Heart left ventricle (tissue), 16 donors: ENCODE results near the gene OSMR. TPM values are rescaled to one million over a fixed set of nuclear protein-coding genes. Genes with fewer than 3 reads are reported as not detected.

Source experiments
- ATAC-seq, 4 donors: fragments of 200-7000 bp; cut with Tn5 transposase; one replicate each; pipeline ENCODE4 v1.9.1; 2020 to 2022; ENCODE audit warnings: moderate library complexity in 4 of 4, mild to moderate bottlenecking in 3 of 4, moderate number of reproducible peaks in 1 of 4
- DNase-seq, 5 donors: peaks; one replicate each; pipeline ENCODE4 v3.0.0-alpha.2; 2020
- H3K27ac ChIP-seq, 12 donors: fragments of 200-600 bp; sonication (generic) in 4 of 12; one replicate each; pipeline versions ENCODE4 v1.5.0 to v1.8.0; 2016 to 2022; ENCODE audit warnings: mild to moderate bottlenecking in 2 of 12
- H3K27me3 ChIP-seq, 9 donors: fragments of 200-600 bp; sonication (generic) in 2 of 9; one replicate each; pipeline versions ENCODE4 v1.5.1 to v1.8.0; 2016 to 2022; ENCODE audit warnings: mild to moderate bottlenecking in 3 of 9
- H3K36me3 ChIP-seq, 9 donors: fragments of 200-600 bp; sonication (generic) in 2 of 9; one replicate each; pipeline versions ENCODE4 v1.5.0 to v1.8.0; 2018 to 2022; ENCODE audit warnings: mild to moderate bottlenecking in 2 of 9
- H3K4me1 ChIP-seq, 12 donors: fragments of 200-600 bp; sonication (generic) in 4 of 12; one replicate each; pipeline versions ENCODE4 v1.5.0 to v1.8.0; 2016 to 2022; ENCODE audit warnings: mild to moderate bottlenecking in 3 of 12
- H3K4me3 ChIP-seq, 12 donors: fragments of 200-600 bp; sonication (generic) in 4 of 12; one replicate each; pipeline versions ENCODE4 v1.5.0 to v1.8.0; 2017 to 2022; ENCODE audit warnings: mild to moderate bottlenecking in 9 of 12, moderate library complexity in 4 of 12
- H3K9me3 ChIP-seq, 12 donors: fragments of 200-600 bp; sonication (generic) in 4 of 12; one replicate each; pipeline versions ENCODE4 v1.5.0 to v1.8.0; 2016 to 2022; ENCODE audit warnings: mild to moderate bottlenecking in 1 of 12
- POLR2A ChIP-seq, 2 donors: fragments of 450-650 bp; IDR thresholded peaks; one replicate each; pipeline ENCODE4 v1.6.1; 2017; ENCODE audit warnings: antibody characterized with exemption in 2 of 2, mild to moderate bottlenecking in 2 of 2, moderate library complexity in 2 of 2
- WGBS, 4 donors: extraction: QIAGEN DNeasy Blood & Tissue Kit in 2 of 4; methylation state at CpG; one replicate each; pipeline versions ENCODE4 v1.1.5 to v1.1.7; 2013 to 2018; 5-methylcytosine and 5-hydroxymethylcytosine counted together
- intact Hi-C, 10 donors: fragments of 100-400 bp; cut with DNase I; formaldehyde crosslinking; loops; one replicate each; pipeline versions ENCODE4 v1.11.1 to v1.14.2; 2022
- polyA plus RNA-seq, 2 donors: library from polyadenylated mRNA; stranded (reverse); fragments of 200-250 nt; gene quantifications; one replicate each; pipeline ENCODE4 v1.2.3, GENCODE V29; 2013
- total RNA-seq, 9 donors: library from RNA; depleted of rRNA in 2 of 9; stranded (reverse); fragments of >200 nt in 2 of 9; fragmentation: NEBNext Ultra II Directional in 3 of 9; extraction: Animal tissue kit (Norgen Biotek cat#: 25700) in 3 of 9; gene quantifications; one replicate each; pipeline versions ENCODE4 v1.1.0 to v1.2.4, GENCODE V29; 2016 to 2023
- TF ChIP-seq, protein P1 (sequence below), 12 donors: fragments of 200-600 bp; sonication (generic) in 4 of 12; IDR thresholded peaks; one replicate each; pipeline versions ENCODE4 v1.5.0 to v1.8.0; 2018 to 2022; ENCODE audit warnings: antibody characterized with exemption in 12 of 12, mild to moderate bottlenecking in 5 of 12
- donor health status: ischemic (EF 13 %, LVEDD 7.1; RV severe dilation, severe dysfunction).
- donor health status: healthy with polysubstance abuse.
- donor health status: DM: no; HTN: yes; CAD: no.
- donor health status: DM: no; HTN: no; CAD: no.
- donor health status: ischemic (EF 25% LVEDD 6.9; RV normal size, moderate dysfunction).
- donor health status: ischemic (EF 25% LVEDD 5.7; RV mildly dilated, moderate dysfunction).
- donor health status: healthy.
- donor health status: DM: yes; HTN: yes; CAD: no.
- donor health status: ischemic (EF 35%, LVEDD 5.7; RV mildly dilated, moderate dysfunction).
- donor health status: nonischemic (EF 11% LVEDD 7.7; RV severe dilation, severe dysfunction).
- donor health status: DM: yes; HTN: yes; CAD: no.
- donor health status: PGD.
- donor health status: ischemic (EF 29% LVEDD 5.4; RV normal size, mild dysfunction).
- donor health status: nonischemic (EF 23%, LVEDD 6.1; RV moderate dilation, normal function).

OSMR gene
- total and polyA plus RNA-seq, 11 donors, result 4.2 to 39.2 (median 12.0) TPM

DNA sequence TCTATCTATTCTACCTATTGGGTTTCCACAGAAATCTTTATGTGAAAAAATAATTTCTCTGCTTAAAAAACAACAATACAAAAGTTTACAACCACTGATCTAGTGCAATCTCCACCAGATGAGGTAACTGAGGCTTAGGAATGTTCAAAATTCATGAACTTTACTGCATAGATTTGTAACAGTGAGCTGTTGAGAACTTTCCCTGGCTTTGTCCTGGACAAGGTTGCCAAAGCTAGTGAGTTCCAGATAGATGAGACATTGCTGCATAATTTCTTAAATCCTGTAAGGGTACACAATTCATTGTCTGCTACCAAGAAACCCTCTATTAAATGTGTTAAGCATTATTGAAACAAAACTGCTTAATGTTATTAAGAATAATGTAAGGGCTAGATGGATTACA is 102.7 kb downstream of the OSMR start:
- Histone ChIP-seq H3K36me3 (peaks cover 3 to 100% (median 100%) of the 10 kb centered on the region in 9 donors), H3K9me3 (no peaks in the 10 kb centered on the region), H3K27ac (no peak overlapping the region), H3K4me3 (no peak overlapping the region), H3K4me1 (no peaks in the 10 kb centered on the region), H3K27me3 (no peaks in the 10 kb centered on the region)
- DNase-seq, result no peak
- intact Hi-C loops, result no loop called here
- TF ChIP-seq, protein P1, sequence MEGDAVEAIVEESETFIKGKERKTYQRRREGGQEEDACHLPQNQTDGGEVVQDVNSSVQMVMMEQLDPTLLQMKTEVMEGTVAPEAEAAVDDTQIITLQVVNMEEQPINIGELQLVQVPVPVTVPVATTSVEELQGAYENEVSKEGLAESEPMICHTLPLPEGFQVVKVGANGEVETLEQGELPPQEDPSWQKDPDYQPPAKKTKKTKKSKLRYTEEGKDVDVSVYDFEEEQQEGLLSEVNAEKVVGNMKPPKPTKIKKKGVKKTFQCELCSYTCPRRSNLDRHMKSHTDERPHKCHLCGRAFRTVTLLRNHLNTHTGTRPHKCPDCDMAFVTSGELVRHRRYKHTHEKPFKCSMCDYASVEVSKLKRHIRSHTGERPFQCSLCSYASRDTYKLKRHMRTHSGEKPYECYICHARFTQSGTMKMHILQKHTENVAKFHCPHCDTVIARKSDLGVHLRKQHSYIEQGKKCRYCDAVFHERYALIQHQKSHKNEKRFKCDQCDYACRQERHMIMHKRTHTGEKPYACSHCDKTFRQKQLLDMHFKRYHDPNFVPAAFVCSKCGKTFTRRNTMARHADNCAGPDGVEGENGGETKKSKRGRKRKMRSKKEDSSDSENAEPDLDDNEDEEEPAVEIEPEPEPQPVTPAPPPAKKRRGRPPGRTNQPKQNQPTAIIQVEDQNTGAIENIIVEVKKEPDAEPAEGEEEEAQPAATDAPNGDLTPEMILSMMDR (IDR thresholded peaks at IDR 0.05), result no peak
- no peak for TF ChIP-seq POLR2A (IDR thresholded peaks at IDR 0.05)
- ATAC-seq, result no peak

DNA sequence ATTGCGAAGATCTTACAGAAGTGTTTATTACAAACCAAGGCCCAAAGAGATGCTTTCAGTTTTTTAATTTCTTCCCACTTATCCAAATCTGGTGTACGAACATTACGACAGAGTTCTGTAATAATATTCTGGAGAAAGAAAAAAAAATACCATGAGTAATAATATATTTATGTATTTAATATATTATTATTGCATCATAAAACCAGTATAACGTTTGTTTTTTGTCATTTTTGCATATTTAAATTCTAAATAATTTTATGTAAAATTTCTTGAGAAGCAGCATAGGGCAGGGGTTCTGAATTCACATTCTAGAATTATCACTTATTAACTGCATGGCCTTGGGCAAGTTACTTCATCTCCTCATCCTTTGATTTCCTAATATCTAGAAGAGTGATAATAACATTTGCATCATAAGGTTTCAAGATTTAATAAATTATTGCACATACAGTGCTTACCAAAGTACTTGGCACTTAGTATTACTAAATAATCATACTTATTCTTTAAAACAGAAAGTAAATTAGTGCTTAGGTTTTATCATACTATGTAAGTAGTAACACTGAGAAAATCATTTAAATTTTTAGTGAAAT is 107.7 kb downstream of the OSMR start:
- Histone ChIP-seq H3K4me1 (no peaks in the 10 kb centered on the region), H3K4me3 (no peak overlapping the region), H3K27ac (no peak overlapping the region), H3K36me3 (peaks cover 0 to 100% (median 100%) of the 10 kb centered on the region in 9 donors), H3K27me3 (no peaks in the 10 kb centered on the region), H3K9me3 (no peaks in the 10 kb centered on the region)
- TF ChIP-seq POLR2A (IDR thresholded peaks at IDR 0.05), result no peak
- TF ChIP-seq, protein P1 (IDR thresholded peaks at IDR 0.05), result no peak
- no peak for DNase-seq
- WGBS, 4 donors, result 90 to 95% (median 92%) methylated on average over 4 of the region's 4 CpGs
- intact Hi-C loops, result no loop called here
- ATAC-seq, result no peak

DNA sequence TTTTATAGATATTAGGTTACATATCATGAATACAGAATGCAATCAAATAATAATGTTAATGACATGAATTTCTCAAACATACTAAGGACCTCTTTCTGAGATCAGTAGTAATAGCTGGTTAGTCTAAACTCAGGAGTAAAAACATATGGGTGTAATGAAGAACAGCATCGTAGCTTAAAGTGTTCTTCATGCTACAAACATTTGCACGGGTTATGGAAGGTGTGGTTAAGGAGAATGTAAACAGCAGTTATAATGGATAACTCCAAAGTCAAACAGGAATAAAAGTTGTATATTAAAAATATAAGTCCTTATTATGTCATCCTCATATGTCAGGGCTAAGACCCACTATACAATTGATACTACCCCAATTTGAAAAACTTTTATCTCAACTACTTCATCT is 115.9 kb downstream of the OSMR start:
- H3K4me3 ChIP-seq, result no peak overlapping the region
- no peak for ATAC-seq
- WGBS, 4 donors, result 91 to 98% (median 95%) methylated on average over 2 of the region's 2 CpGs
- intact Hi-C loops, result no loop called here
- peaks cover 0 to 100% (median 97%) of the 10 kb centered on the region in 9 donors for H3K36me3 ChIP-seq
- DNase-seq, result no peak
- H3K9me3 ChIP-seq, result no peaks in the 10 kb centered on the region
- H3K27ac ChIP-seq, result no peak overlapping the region
- no peak for TF ChIP-seq POLR2A (IDR thresholded peaks at IDR 0.05)
- TF ChIP-seq, protein P1 (IDR thresholded peaks at IDR 0.05), result no peak
- no peaks in the 10 kb centered on the region for H3K27me3 ChIP-seq
- H3K4me1 ChIP-seq, result no peaks in the 10 kb centered on the region

DNA sequence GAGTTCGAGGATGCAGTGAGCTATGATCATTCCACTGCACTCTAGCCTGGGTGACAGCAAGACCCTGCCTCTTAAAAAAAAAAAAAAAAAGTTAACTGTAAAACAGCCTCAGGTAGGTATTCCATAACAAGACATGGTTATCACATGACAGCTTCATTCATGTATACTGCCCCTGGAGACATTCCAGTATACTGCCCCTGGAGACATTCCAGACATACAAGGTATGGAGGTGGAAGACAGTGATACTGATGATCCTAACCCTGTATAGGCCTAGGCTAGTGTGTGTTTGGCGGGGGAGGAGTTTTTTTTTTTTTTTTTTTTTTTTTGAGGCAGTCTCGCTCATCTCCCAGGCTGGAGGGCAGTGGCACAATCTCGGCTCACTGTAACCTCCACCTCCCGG is 122.9 kb downstream of the OSMR start:
- Histone ChIP-seq H3K27ac (no peak overlapping the region), H3K9me3 (no peaks in the 10 kb centered on the region), H3K27me3 (no peaks in the 10 kb centered on the region), H3K4me1 (no peaks in the 10 kb centered on the region), H3K36me3 (peaks cover 0 to 100% (median 87%) of the 10 kb centered on the region in 9 donors), H3K4me3 (no peak overlapping the region)
- intact Hi-C loops, result no loop called here
- 96 to 98% (median 97%) methylated on average over 5 of the region's 5 CpGs for WGBS, 4 donors
- DNase-seq (no peak), ATAC-seq (no peak)
- no peak for TF ChIP-seq POLR2A (IDR thresholded peaks at IDR 0.05)
- TF ChIP-seq, protein P1 (IDR thresholded peaks at IDR 0.05), result no peak
